A673 (cell line): ENCODE data around the gene AQP7.
"Not testable (repeated sequence)": the region's sequence is repeated elsewhere in the genome, so short reads cannot be mapped to it uniquely, and the experiment has no call there.

ENCODE experiments used
- CTCF ChIP-seq: fragments of 300-800, 200-600 bp; sonication (generic); conservative IDR thresholded peaks from 2 replicates; pipeline ENCODE4 v1.5.1; 2017; ENCODE audit warnings: low read depth, mild to moderate bottlenecking, antibody characterized with exemption, low read length, moderate library complexity, mixed read lengths
- EZH2 ChIP-seq: fragments of 200-600 bp; sonication (generic); IDR thresholded peaks from 2 replicates; pipeline ENCODE4 v1.6.1; 2017; ENCODE audit warnings: borderline replicate concordance, low read depth, mild to moderate bottlenecking, mixed read lengths, antibody characterized with exemption, low read length; ENCODE audit not compliant: poor library complexity, severe bottlenecking

- TF ChIP-seq CTCF, EZH2: not testable (repeated sequence)
These were observed 11.1 kb downstream of the AQP7 start for GRCh38 chr9:33391111-33391771.
